BJ (cell line): Measurements from ENCODE around the gene RPS16. TPM values are rescaled to one million over a fixed set of nuclear protein-coding genes. Genes with fewer than 3 reads are reported as not detected.

Experiments used
- CTCF ChIA-PET: fragments of 350-600 bp; formaldehyde crosslinking; extraction: SDS; loops from one replicate; lab custom pipeline; 2021; ENCODE audit warnings: antibody characterized with exemption, inconsistent platforms; lab: Yijun Ruan, JAX
- POLR2A ChIA-PET: fragments of 300-600 bp; sonication (Branson Sonifier 250); formaldehyde crosslinking; extraction: SDS; loops from one replicate; lab custom pipeline; 2021; ENCODE audit warnings: antibody characterized with exemption; lab: Charles Lee
- DNase-seq: peaks from one replicate; pipeline ENCODE4 v3.0.0-alpha.2; 2011; ENCODE audit warnings: low read depth
- H3K27me3 ChIP-seq: 2 replicates; pipeline ENCODE4 v1.6.0; 2011; ENCODE audit warnings: low read length; ENCODE audit not compliant: control insufficient read depth, insufficient read depth
- H3K36me3 ChIP-seq: 2 replicates; pipeline ENCODE4 v1.5.1; 2011; ENCODE audit warnings: low read length; ENCODE audit not compliant: control insufficient read depth, insufficient read depth
- H3K4me3 ChIP-seq: 2 replicates; pipeline ENCODE4 v1.5.1; 2011; ENCODE audit warnings: low read depth, mild to moderate bottlenecking, control low read depth, low read length
- polyA plus RNA-seq: library from polyadenylated mRNA; depleted of rRNA; stranded (reverse); fragments of >200 nt; gene quantifications from 2 replicates; pipeline ENCODE4 v1.2.3, GENCODE V29; 2011
- TF ChIP-seq, protein P1 (sequence below): IDR thresholded peaks from 2 replicates; pipeline ENCODE4 v1.5.1; 2011; ENCODE audit warnings: low read depth, mild to moderate bottlenecking, control low read depth, inconsistent platforms, low read length, moderate library complexity; ENCODE audit not compliant: insufficient read depth

The RPS16 gene
- polyA plus RNA-seq, 1 experiment = 2,896 TPM

DNA sequence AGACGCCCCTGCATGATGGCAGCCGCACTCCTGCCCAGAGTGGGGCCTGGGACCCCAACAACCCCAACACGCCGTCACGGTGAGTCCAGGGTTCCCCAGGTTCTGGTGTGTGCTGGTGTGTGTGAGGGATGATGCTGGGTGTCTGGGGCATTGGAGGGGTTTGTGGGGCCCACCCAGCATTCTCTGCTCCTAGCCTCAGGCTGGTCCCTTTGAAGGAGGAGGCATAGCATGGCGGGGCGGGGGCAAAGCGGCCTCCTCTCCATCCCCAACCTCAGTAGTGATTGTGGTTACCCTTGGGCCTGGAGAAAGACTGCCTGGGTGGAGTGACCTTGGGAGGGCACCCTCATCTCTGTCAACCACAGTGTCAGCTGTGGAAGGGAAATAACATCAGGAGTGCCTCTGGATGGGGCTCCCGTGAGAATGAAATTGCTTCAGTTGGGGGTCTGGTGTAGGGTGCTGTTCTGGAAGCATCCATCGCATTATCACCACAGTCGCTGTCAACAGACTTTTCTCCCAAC, 37.8 kb upstream of the RPS16 start:
- ChIA-PET POLR2A (no interaction called here), CTCF (interaction anchor here (1.0 to 2.9 kb wide), 19 partner anchors 9 to 76 kb away, joined by 3 to 33 read pairs (median 7); partner anchors contain the start of genes EID2B and RPS16)

DNA sequence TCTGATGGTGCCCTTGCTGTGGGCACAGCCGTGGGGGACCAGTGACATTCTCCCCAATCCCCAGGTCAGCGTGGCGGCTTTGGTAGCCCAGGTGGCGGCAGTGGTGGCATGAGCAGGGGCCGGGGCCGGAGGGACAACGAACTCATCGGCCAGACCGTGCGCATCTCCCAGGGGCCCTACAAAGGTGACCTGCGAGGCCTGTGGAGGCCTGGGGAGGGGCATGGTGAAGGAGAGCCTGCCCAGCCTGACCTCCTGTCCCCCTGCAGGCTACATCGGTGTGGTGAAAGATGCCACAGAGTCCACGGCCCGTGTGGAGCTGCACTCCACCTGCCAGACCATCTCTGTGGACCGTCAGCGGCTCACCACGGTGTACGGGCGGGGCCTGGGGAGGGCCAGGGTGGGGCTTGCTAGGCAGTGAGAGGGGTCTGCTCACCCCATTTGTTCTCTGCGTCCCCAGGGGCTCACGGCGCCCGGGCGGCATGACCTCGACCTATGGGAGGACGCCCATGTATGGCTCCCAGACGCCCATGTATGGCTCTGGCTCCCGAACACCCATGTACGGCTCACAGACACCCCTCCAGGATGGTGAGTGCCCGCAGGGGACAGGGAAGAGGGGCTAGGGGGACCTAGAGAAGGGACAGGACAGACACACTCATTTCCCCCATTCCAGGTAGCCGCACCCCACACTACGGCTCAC, 37.1 kb upstream of the RPS16 start:
- H3K36me3 ChIP-seq = peaks cover 70% of the 10 kb centered on the region
- TF ChIP-seq, protein P1, sequence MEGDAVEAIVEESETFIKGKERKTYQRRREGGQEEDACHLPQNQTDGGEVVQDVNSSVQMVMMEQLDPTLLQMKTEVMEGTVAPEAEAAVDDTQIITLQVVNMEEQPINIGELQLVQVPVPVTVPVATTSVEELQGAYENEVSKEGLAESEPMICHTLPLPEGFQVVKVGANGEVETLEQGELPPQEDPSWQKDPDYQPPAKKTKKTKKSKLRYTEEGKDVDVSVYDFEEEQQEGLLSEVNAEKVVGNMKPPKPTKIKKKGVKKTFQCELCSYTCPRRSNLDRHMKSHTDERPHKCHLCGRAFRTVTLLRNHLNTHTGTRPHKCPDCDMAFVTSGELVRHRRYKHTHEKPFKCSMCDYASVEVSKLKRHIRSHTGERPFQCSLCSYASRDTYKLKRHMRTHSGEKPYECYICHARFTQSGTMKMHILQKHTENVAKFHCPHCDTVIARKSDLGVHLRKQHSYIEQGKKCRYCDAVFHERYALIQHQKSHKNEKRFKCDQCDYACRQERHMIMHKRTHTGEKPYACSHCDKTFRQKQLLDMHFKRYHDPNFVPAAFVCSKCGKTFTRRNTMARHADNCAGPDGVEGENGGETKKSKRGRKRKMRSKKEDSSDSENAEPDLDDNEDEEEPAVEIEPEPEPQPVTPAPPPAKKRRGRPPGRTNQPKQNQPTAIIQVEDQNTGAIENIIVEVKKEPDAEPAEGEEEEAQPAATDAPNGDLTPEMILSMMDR = no peak
- ChIA-PET CTCF (interaction anchor here (1.2 to 2.9 kb wide), 3 partner anchors 8 to 61 kb away, joined by 3 to 33 read pairs (median 24); partner anchors contain the start of genes EID2B and TIMM50), POLR2A (no interaction called here)
- no peak for DNase-seq
- H3K27me3 ChIP-seq = no peaks in the 10 kb centered on the region
- no peak overlapping the region for H3K4me3 ChIP-seq

More for the DNA sequence above, 37.8 kb upstream of the RPS16 start:
- H3K27me3 ChIP-seq = no peaks in the 10 kb centered on the region
- no peak for DNase-seq
- TF ChIP-seq, protein P1 = no peak
- no peak overlapping the region for H3K4me3 ChIP-seq
- peaks cover 67% of the 10 kb centered on the region for H3K36me3 ChIP-seq

- DNase-seq = no peak
- ChIA-PET CTCF (interaction anchor here (0.6 to 1.2 kb wide), 4 partner anchors 9 to 178 kb away, joined by 3 read pairs; partner anchors contain the start of gene TIMM50), POLR2A (no interaction called here)
Measured at GRCh38 chr19:39471756-39472536, 36.2 kb upstream of the RPS16 start.

GRCh38 chr19:39470724-39471339, 35.1 kb upstream of the RPS16 start:
- ChIA-PET POLR2A (no interaction called here), CTCF (interaction anchor here (0.9 to 1.1 kb wide), 2 partner anchors 38 to 59 kb away, joined by 3 read pairs; no protein-coding TSS in a partner anchor)
- H3K4me3 ChIP-seq = no peak overlapping the region
- H3K27me3 ChIP-seq = no peaks in the 10 kb centered on the region
- TF ChIP-seq, protein P1 = no peak
- H3K36me3 ChIP-seq = peaks cover 78% of the 10 kb centered on the region
- no peak for DNase-seq

More at GRCh38 chr19:39471756-39472536, 36.2 kb upstream of the RPS16 start:
- Histone ChIP-seq H3K4me3 (no peak overlapping the region), H3K27me3 (no peaks in the 10 kb centered on the region), H3K36me3 (peaks cover 75% of the 10 kb centered on the region)
- TF ChIP-seq, protein P1 = no peak
